GM12892 (cell line): Measurements from ENCODE around the gene DCST1.

Source experiments
- POLR2A ChIP-seq: IDR thresholded peaks from 2 replicates; pipeline ENCODE4 v1.6.1; 2011; ENCODE audit warnings: low read depth, low read length, control low read depth
- POLR2AphosphoS5 ChIP-seq: IDR thresholded peaks from 2 replicates; pipeline ENCODE4 v1.6.1; 2011; ENCODE audit warnings: low read depth, low read length, control low read depth

GRCh38 chr1:155077346-155077745 lies 43.7 kb downstream of the DCST1 start:
- no peak for TF ChIP-seq POLR2A
- TF ChIP-seq POLR2AphosphoS5, result no peak
